ENCODE measurements around the gene NRTN. TPM values are rescaled to one million over a fixed set of nuclear protein-coding genes. Genes with fewer than 3 reads are reported as not detected.

The NRTN gene
- total and polyA plus RNA-seq, 2 experiments from 2014 or later: 4.0 to 5.5 TPM

GRCh38 chr19:5838353-5839064, 33.6 kb downstream of the NRTN start (continued):
- TF ChIP-seq CTCF (conservative IDR thresholded peaks at IDR 0.05; ENCODE audit: low read depth in 2 of 2) (no peak), EZH2phosphoT487 (IDR thresholded peaks at IDR 0.05; ENCODE audit: unreplicated experiment) (no peak), POLR2AphosphoS5 (IDR thresholded peaks at IDR 0.05; ENCODE audit: low read depth) (no peak), REST (IDR thresholded peaks at IDR 0.05; ENCODE audit: unreplicated experiment) (no peak)

- H3K4me2 ChIP-seq: no peak within 1 kb of the TSS
- no peaks in the 10 kb centered on the region for H3K36me3 Mint-ChIP-seq (ENCODE audit: low read depth)
- no peaks in the 10 kb centered on the region for H3K4me1 Mint-ChIP-seq
- no peaks in the 10 kb centered on the region for H3K79me2 ChIP-seq (replicated peaks; ENCODE audit: insufficient read depth)
- H3K9me2 ChIP-seq (ENCODE audit: insufficient read depth): no peaks in the 10 kb centered on the region
- no peaks in the 10 kb centered on the region for H3K9me3 Mint-ChIP-seq
- DNase-seq (ENCODE audit: low spot score) (no peak), ATAC-seq (no peak)
- H3K27ac Mint-ChIP-seq: no peak within 1 kb of the TSS
- peaks cover 8% of the 10 kb centered on the region for H3K27me3 Mint-ChIP-seq (ENCODE audit: insufficient read depth, low read depth, poor library complexity)
- H3K27ac ChIP-seq (ENCODE audit: low read depth): no peak within 1 kb of the TSS
- H2AFZ ChIP-seq: no peak within 1 kb of the TSS
- H3F3A ChIP-seq (replicated peaks; ENCODE audit: low read depth): no peaks in the 10 kb centered on the region
- H3K36me3 ChIP-seq (ENCODE audit: insufficient read depth): no peaks in the 10 kb centered on the region
- no peaks in the 10 kb centered on the region for H4K20me1 ChIP-seq (replicated peaks; ENCODE audit: insufficient read depth)
- no peaks in the 10 kb centered on the region for H3K4me1 ChIP-seq (ENCODE audit: insufficient read depth)
- no peaks in the 10 kb centered on the region for H3K27me3 ChIP-seq (ENCODE audit: insufficient read depth)
- no peak within 1 kb of the TSS for H3K4me3 ChIP-seq
- H3K4me3 Mint-ChIP-seq: no peak within 1 kb of the TSS
- no peak for TF ChIP-seq CTCF (conservative IDR thresholded peaks at IDR 0.05; ENCODE audit: low read depth in 2 of 2)
- TF ChIP-seq POLR2AphosphoS5 (IDR thresholded peaks at IDR 0.05; ENCODE audit: low read depth): no peak
- no peak for TF ChIP-seq REST (IDR thresholded peaks at IDR 0.05; ENCODE audit: unreplicated experiment)
Observed at GRCh38 chr19:5839065-5840017, 34.5 kb downstream of the NRTN start, which contains the start of gene FUT6. Gene FUT6 (minus strand): TSS chr19:5839702. CDS start chr19:5832567, 7,135 bp downstream.
